PC-9 (cell line): ENCODE data around the gene RUNX1.

Source experiments
- EZH2 ChIP-seq: fragments of 200-600 bp; sonication (generic); IDR thresholded peaks from 2 replicates; pipeline ENCODE4 v1.8.0; 2017; ENCODE audit warnings: antibody characterized with exemption, low read depth
- TF ChIP-seq, protein P1 (sequence below): fragments of 200-600 bp; sonication (generic); conservative IDR thresholded peaks from 2 replicates; pipeline ENCODE4 v1.6.1; 2017; ENCODE audit warnings: mixed run types, antibody characterized with exemption, mild to moderate bottlenecking, moderate library complexity

DNA sequence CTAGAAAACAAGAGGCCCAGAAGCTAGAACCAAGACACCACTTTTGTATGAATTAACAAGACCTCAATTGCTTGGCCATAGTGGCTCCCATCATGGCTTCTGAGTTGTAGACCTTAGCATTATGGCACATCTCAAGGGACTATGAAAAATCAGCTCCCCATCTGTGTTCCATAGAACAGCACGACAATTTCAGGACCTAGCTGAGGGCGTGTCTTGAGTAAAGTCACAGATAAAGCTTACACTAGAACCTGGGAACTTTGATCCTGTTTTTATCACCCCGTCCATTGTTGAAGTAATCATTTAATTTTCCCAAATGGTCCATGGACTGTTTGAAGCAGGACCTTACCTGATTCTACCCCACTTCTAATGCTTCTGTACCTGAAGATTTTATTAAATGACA is 44.8 kb downstream of the RUNX1 start:
- TF ChIP-seq, protein P1, sequence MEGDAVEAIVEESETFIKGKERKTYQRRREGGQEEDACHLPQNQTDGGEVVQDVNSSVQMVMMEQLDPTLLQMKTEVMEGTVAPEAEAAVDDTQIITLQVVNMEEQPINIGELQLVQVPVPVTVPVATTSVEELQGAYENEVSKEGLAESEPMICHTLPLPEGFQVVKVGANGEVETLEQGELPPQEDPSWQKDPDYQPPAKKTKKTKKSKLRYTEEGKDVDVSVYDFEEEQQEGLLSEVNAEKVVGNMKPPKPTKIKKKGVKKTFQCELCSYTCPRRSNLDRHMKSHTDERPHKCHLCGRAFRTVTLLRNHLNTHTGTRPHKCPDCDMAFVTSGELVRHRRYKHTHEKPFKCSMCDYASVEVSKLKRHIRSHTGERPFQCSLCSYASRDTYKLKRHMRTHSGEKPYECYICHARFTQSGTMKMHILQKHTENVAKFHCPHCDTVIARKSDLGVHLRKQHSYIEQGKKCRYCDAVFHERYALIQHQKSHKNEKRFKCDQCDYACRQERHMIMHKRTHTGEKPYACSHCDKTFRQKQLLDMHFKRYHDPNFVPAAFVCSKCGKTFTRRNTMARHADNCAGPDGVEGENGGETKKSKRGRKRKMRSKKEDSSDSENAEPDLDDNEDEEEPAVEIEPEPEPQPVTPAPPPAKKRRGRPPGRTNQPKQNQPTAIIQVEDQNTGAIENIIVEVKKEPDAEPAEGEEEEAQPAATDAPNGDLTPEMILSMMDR: no peak
- no peak for TF ChIP-seq EZH2
